HG02885 (cell line): ENCODE measurements around the gene NFAM1.

Experiments
- ATAC-seq: cut with Tn5 transposase; IDR thresholded peaks from one replicate; pipeline ENCODE4 v1.9.1; 2021; ENCODE audit warnings: mild to moderate bottlenecking; ENCODE audit not compliant: unreplicated experiment, poor library complexity

NFAM1 gene

GRCh38 chr22:42440728-42441127 is 8.5 kb upstream of the NFAM1 start:
- no peak for ATAC-seq

- ATAC-seq: no peak
These were observed 7.8 kb upstream of the NFAM1 start for GRCh38 chr22:42439821-42440674.

GRCh38 chr22:42439021-42439567 is 6.9 kb upstream of the NFAM1 start:
- ATAC-seq: no peak

- ATAC-seq: no peak
These were observed 6.1 kb upstream of the NFAM1 start for GRCh38 chr22:42438293-42438650.

- peak; percentile 68 for ATAC-seq
These were observed 5.5 kb upstream of the NFAM1 start for GRCh38 chr22:42437488-42438292.

DNA sequence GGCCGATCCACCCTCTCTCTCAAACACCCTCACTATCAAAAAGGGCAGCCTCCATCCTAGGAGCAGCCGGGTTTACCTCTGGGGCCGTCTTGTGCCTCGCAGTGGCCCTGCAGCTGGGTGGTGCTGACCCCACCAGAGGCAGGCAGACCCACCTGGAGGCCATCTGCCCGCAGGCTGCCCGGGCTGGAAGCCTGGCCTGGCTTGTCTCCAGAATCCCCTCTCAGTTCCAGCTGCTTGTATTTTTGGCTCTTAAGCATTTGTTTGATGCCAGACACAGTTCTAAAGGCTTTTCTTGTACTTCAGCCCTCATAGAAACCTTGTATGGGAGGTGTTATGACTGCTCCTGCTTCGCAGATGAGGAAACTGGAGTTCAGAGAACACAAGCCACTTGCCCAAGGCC is 4.2 kb upstream of the NFAM1 start:
- ATAC-seq: no peak

DNA sequence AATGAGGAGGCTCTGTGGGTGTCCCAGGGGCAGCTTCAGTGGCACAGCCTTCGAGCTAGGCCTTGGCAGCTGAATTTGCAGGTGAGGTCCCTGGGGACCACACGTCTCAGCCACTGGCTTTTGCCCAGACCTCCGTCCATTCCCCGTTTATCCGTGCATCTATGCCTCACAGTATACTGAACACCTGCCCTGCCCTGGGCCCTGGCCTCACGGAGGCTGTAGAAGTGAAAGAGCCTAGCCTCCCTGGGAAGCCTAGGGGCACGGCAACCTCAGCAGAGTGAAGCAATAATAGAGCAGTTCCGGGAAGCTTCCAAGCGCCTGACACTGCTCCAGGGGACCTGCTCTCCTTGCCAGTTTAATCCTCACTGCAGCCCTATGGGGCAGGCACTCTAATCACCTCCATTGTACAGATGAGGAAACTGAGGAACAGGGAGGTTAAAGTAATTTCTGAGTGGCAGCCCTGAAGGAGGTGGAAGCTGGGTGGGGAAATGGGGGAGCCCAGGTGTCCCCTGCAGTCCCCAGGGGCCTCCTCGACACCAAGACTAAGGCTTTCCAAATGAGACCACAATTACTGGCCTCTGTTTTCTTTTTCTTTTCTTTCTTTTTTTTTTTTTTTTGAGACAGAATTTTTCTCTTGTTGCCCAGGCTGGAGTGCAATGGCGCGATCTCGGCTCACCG is 2.7 kb upstream of the NFAM1 start:
- ATAC-seq: no peak

GRCh38 chr22:42433754-42434682 is 1.8 kb upstream of the NFAM1 start:
- ATAC-seq: no peak

DNA sequence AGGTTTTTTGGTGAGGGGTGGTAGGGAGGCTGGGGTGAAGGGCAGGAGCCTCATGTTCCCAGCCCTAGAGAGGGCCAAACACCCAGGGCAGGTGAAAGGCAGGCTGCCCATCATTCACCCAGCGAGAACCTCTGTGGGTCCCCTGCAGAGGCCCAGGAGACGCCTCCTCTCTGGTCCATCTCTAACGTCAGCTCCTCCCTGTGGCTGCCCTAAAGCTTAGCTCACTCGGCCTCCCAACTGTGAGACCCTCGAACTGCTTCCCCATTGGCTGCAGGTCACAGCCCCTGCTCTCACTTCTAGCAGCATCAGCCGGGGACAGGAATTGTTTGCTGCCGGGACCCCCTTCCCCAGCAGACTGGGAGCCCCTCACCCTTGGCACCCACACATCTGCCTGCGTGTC is 615 bp upstream of the NFAM1 start:
- no peak for ATAC-seq

DNA sequence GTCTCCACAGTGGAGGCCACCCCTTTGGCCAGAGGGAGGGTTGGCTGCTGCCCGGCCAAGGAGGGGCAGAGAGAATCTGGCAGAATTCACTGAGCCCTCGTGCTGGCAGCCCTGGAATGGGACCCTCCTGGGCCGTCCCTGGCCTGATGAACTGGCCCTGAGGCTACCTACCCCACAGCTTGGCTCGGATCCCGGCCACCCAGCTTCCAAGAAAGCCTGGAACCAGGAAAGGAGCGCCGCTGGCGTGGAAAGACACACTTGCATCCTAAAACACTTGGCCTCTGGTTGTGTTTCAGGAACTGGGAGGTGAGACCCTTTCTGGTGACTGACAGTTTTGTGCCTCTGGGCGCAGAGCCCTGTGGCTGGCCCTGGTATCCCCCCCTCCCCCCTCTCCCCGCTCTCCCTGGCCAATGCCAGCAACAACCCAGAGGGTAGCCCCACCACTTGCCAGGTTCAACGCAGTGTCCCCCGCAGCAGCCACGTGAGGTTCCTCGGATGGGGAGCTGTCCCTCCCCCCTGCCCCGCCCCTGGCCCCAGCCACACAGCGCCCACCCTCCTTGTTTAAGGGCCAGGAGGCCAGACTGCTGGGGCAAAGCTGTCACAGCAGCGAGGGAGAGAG is 693 bp downstream of the NFAM1 start:
- no peak for ATAC-seq

- no peak for ATAC-seq
These were observed 1.6 kb downstream of the NFAM1 start for GRCh38 chr22:42430528-42431125.

DNA sequence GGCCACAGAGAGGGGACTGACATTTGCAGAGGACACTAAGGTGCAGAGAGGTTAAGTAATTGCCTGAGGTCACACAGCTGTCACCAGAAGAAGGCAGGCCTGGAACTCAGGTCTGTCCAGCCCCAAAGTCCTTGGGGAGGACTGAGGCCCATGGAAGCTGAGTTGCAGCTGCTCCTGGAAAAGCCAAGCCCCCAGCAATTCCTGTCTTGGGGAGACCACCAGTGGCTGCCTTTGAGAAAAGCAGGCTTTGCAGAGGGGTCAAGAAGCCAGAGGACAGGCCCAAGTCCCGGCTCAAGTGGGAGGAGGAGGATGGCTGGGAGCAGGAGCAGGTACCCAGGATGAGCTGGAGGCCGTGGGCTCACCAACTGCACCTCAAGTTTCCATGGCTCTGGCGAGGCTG is 3.4 kb downstream of the NFAM1 start:
- no peak for ATAC-seq

DNA sequence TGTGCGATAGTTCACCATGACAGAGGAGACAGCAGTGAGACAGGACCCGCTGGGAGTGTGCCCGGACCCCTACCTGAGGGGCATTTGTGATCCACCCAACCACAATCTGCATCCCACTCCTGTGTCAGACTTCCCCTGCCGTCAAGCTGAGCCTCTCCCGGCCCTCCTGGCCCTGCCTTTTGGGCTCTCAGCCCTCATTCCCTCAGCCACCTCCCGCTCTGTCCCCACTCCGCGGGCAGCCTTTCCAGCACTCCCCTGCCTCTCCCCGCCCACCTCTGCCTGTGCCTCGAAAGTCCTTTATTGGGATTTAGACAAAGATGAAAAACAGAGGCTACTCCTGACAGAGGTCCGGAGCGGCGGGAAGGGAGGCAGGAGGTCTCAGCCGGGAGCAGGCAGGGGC is 4.2 kb downstream of the NFAM1 start:
- no peak for ATAC-seq

GRCh38 chr22:42427167-42427566 is 5.0 kb downstream of the NFAM1 start:
- no peak for ATAC-seq

DNA sequence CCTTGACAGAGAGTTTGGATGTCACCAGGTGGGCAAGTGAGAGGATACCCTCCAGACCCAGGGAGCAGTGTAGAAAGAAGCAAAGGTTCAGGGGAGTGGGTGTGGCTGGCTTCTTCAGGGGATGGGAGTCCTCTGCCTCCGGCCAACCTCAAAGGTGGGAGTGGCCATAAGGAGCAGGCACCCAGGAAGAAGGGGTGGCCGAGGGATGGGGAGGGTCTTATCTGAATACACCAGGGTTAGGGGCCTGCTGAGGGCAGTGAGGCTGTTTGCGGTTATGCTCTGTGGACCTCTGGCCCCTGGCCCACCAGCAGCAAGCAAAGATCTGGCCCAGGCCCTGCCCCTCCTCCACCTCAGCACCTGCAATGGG is 6.2 kb downstream of the NFAM1 start:
- ATAC-seq: no peak

DNA sequence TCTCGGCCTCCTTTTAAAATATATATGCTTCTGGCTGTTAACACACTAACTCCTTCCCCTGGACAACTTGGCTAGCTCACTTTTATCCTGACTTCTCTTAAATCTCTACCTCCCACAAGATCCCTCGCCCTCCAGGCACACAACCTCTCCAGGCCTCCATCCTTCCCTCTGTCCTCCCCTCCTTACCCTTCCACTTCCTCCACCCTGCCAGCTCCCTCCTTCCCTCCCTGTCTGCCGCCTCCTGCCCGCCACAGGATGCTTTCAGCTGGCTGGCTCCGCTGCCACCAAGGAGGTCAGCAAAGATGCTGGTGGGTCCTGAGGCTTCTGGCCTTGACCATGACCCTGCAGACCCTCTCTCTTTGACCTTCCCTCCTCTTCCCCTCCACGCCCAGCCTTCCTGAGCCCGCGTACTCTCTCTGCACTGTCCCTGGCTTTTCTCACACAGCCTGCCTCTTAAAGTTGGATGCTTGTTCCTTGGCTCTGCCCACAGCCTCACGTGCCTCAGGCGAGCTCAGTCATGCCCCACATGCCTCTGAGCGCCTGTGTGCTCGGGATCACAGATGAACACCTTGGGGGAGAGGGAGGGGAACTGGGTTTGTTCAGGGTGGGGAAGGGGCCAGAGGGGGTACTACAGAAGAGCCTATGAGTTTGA is 6.7 kb downstream of the NFAM1 start:
- ATAC-seq: no peak

- ATAC-seq: no peak
These were observed 12.8 kb downstream of the NFAM1 start for GRCh38 chr22:42419243-42419881.

GRCh38 chr22:42418811-42419242 is 13.4 kb downstream of the NFAM1 start:
- no peak for ATAC-seq
